HepG2 (cell line): Measurements from ENCODE around the gene ZNF554. TPM values are rescaled to one million over a fixed set of nuclear protein-coding genes. Genes with fewer than 3 reads are reported as not detected.

Source experiments
- AFF4 ChIP-seq: sonication (generic); formaldehyde crosslinking; IDR thresholded peaks from 2 replicates; pipeline ENCODE4 v1.4.0; 2020; ENCODE audit warnings: missing genetic modification reagents
- HHEX ChIP-seq: IDR thresholded peaks from 2 replicates; pipeline ENCODE4 v1.6.1; 2016; ENCODE audit warnings: control low read depth
- HNRNPL ChIP-seq: fragments of 200-400 bp; formaldehyde crosslinking; IDR thresholded peaks from 2 replicates; pipeline ENCODE4 v1.6.1; 2017; ENCODE audit warnings: mild to moderate bottlenecking, low read depth, low read length
- MED8 ChIP-seq: sonication (generic); formaldehyde crosslinking; IDR thresholded peaks from 2 replicates; pipeline ENCODE4 v1.8.1; 2023; ENCODE audit warnings: mild to moderate bottlenecking, missing genetic modification reagents; ENCODE audit not compliant: insufficient replicate concordance
- MTF2 ChIP-seq: sonication (generic); formaldehyde crosslinking; IDR thresholded peaks from 2 replicates; pipeline ENCODE4 v1.5.0; 2020; ENCODE audit warnings: missing genetic modification reagents, borderline replicate concordance
- NPAS2 ChIP-seq: sonication (generic); formaldehyde crosslinking; IDR thresholded peaks from 2 replicates; pipeline ENCODE4 v1.8.0; 2022; ENCODE audit warnings: mild to moderate bottlenecking, missing genetic modification reagents, borderline replicate concordance
- RNF219 ChIP-seq: sonication (generic); formaldehyde crosslinking; IDR thresholded peaks from 2 replicates; pipeline ENCODE4 v1.5.0; 2020; ENCODE audit warnings: mild to moderate bottlenecking, missing genetic modification reagents
- SAP130 ChIP-seq: IDR thresholded peaks from 2 replicates; pipeline ENCODE4 v1.6.1; 2016; ENCODE audit warnings: low read depth
- TFDP1 ChIP-seq: IDR thresholded peaks from 2 replicates; pipeline ENCODE4 v1.6.1; 2016; ENCODE audit warnings: missing compliant biosample characterization, missing genetic modification reagents, borderline replicate concordance
- TSC22D2 ChIP-seq: sonication (generic); formaldehyde crosslinking; IDR thresholded peaks from 2 replicates; pipeline ENCODE4 v1.5.1; 2020; ENCODE audit warnings: missing genetic modification reagents, mild to moderate bottlenecking, borderline replicate concordance
- YEATS4 ChIP-seq: sonication (generic); formaldehyde crosslinking; IDR thresholded peaks from 2 replicates; pipeline ENCODE4 v1.4.0; 2020; ENCODE audit warnings: missing genetic modification reagents, borderline replicate concordance
- ZBED4 ChIP-seq: sonication (generic); formaldehyde crosslinking; IDR thresholded peaks from 2 replicates; pipeline ENCODE4 v1.4.0; 2020; ENCODE audit warnings: missing genetic modification reagents, borderline replicate concordance
- ZFP82 ChIP-seq: sonication (generic); formaldehyde crosslinking; IDR thresholded peaks from 2 replicates; pipeline ENCODE4 v1.5.1; 2020; ENCODE audit warnings: mild to moderate bottlenecking, missing genetic modification reagents, borderline replicate concordance
- ZMYM3 ChIP-seq: sonication (generic); formaldehyde crosslinking; IDR thresholded peaks from 2 replicates; pipeline ENCODE4 v1.5.1; 2020; ENCODE audit warnings: mild to moderate bottlenecking, missing genetic modification reagents
- ZNF253 ChIP-seq: sonication (generic); formaldehyde crosslinking; IDR thresholded peaks from 2 replicates; pipeline ENCODE4 v1.8.0; 2022; ENCODE audit warnings: mild to moderate bottlenecking, missing genetic modification reagents, borderline replicate concordance
- ZNF263 ChIP-seq: sonication (generic); formaldehyde crosslinking; IDR thresholded peaks from 2 replicates; pipeline ENCODE4 v1.4.0; 2020; ENCODE audit warnings: missing genetic modification reagents
- ZNF720 ChIP-seq: sonication (generic); formaldehyde crosslinking; IDR thresholded peaks from 2 replicates; pipeline ENCODE4 v1.4.0; 2020; ENCODE audit warnings: missing genetic modification reagents
- polyA plus RNA-seq, 8 experiments: library from polyadenylated mRNA; depleted of rRNA in 3 of 8; stranded (reverse) in 7 of 8; unstranded in 1 of 8; fragments of >200 nt; fragmentation: Illumina TruSeq in 4 of 8; extraction: Trizol in 4 of 8; gene quantifications; 2 replicates each; pipeline versions ENCODE4 v1.2.1 to v1.2.3, GENCODE V29; 2011 to 2016; ENCODE audit warnings: low read depth in 4 of 8, missing spikeins in 1 of 8, mixed read lengths in 1 of 8; ENCODE audit not compliant: insufficient read depth in 1 of 8
- total RNA-seq, 5 experiments: library from RNA; depleted of rRNA; stranded (reverse); fragments of >200 nt; fragmentation: Illumina TruSeq; extraction: Trizol; gene quantifications; 2 replicates each; pipeline ENCODE4 v1.2.3, GENCODE V29; 2016; ENCODE audit warnings: low read depth in 1 of 5

ZNF554 gene
- total and polyA plus RNA-seq, 2 of the 13 experiments (the other 11 are each of a cell fraction or from before 2014, with no cell fraction given) = 2.2 to 2.7 TPM

- TF ChIP-seq ZFP82 (CRISPR knock-in tag) (no peak), AFF4 (CRISPR knock-in tag) (peak; percentile 89; the same call in 1 of the 2 replicates), TSC22D2 (CRISPR knock-in tag) (0 out of 2 replicates have a peak, but pooled peaks have one; percentile 34), SAP130 (CRISPR knock-in tag) (peak; percentile 96), RNF219 (CRISPR knock-in tag) (no peak), MTF2 (CRISPR knock-in tag) (no peak), ZNF263 (CRISPR knock-in tag) (peak; percentile 98), ZNF253 (CRISPR knock-in tag) (peak; percentile 56; the same call in 1 of the 2 replicates), ZMYM3 (CRISPR knock-in tag) (no peak), HNRNPL (0 out of 2 replicates have a peak, but pooled peaks have one; percentile 40), ZNF720 (CRISPR knock-in tag) (peak; percentile 66; the same call in 1 of the 2 replicates), YEATS4 (CRISPR knock-in tag) (peak; percentile 97), NPAS2 (CRISPR knock-in tag) (no peak), TFDP1 (peak; percentile 19; the same call in 1 of the 2 replicates), ZBED4 (CRISPR knock-in tag) (no peak; the same call in 1 of the 2 replicates), HHEX (no peak), MED8 (no peak)
Observed at GRCh38 chr19:2867025-2867991, 47.6 kb downstream of the ZNF554 start, which contains the start of gene ZNF556 (continued).
